Tibial nerve (tissue), 4 donors: ENCODE results near the gene RASAL1.

Experiments
- EP300 ChIP-seq, 2 donors: sonication (generic); formaldehyde crosslinking; IDR thresholded peaks; one replicate each; pipeline ENCODE4 v1.6.1; 2017; ENCODE audit warnings: antibody characterized with exemption in 2 of 2, mild to moderate bottlenecking in 1 of 2
- POLR2A ChIP-seq, 2 donors: fragments of 450-650 bp; IDR thresholded peaks; one replicate each; pipeline ENCODE4 v1.6.1; 2017; ENCODE audit warnings: antibody characterized with exemption in 2 of 2, mild to moderate bottlenecking in 2 of 2, moderate library complexity in 2 of 2
- TF ChIP-seq, protein P1 (sequence below), 5 experiments: fragments of 200-600 bp in 3 of 5; fragments of 450-650 bp in 2 of 5; sonication (generic) in 3 of 5; IDR thresholded peaks; one replicate each; pipeline ENCODE4 v1.5.1; 2016 to 2019; ENCODE audit warnings: antibody characterized with exemption in 5 of 5, mild to moderate bottlenecking in 3 of 5, moderate library complexity in 2 of 5

DNA sequence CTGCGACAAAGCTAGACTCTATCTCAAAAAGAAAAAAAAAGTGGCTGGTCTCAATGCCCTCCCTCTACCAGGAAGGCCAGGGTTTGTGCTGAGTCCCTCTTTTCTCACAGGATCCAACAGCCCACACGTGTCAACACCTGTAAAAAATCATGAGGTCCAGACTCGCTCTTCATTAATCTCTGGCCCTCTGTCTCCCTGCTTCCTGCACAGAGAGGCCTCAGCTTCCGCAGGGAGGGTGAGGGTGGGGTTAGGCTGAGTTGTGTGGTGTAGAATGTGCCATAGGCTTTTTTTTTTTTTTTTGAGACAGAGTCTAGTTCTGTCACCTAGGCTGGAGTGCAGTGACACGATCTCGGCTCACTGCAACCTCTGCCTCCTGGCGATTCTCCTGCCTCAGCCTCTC, 20.1 kb upstream of the RASAL1 start:
- TF ChIP-seq, protein P1, sequence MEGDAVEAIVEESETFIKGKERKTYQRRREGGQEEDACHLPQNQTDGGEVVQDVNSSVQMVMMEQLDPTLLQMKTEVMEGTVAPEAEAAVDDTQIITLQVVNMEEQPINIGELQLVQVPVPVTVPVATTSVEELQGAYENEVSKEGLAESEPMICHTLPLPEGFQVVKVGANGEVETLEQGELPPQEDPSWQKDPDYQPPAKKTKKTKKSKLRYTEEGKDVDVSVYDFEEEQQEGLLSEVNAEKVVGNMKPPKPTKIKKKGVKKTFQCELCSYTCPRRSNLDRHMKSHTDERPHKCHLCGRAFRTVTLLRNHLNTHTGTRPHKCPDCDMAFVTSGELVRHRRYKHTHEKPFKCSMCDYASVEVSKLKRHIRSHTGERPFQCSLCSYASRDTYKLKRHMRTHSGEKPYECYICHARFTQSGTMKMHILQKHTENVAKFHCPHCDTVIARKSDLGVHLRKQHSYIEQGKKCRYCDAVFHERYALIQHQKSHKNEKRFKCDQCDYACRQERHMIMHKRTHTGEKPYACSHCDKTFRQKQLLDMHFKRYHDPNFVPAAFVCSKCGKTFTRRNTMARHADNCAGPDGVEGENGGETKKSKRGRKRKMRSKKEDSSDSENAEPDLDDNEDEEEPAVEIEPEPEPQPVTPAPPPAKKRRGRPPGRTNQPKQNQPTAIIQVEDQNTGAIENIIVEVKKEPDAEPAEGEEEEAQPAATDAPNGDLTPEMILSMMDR (IDR thresholded peaks at IDR 0.05) = no peak
- TF ChIP-seq EP300 (IDR thresholded peaks at IDR 0.05) = no peak
- no peak for TF ChIP-seq POLR2A (IDR thresholded peaks at IDR 0.05)
